ENCODE results near the gene CDR2L. TPM values are rescaled to one million over a fixed set of nuclear protein-coding genes. Genes with fewer than 3 reads are reported as not detected.
"Not testable (repeated sequence)": the region's sequence is repeated elsewhere in the genome, so short reads cannot be mapped to it uniquely, and the experiment has no call there.

The CDR2L gene
- total RNA-seq, 1 donor from 2014 or later, result 22.1 TPM

DNA sequence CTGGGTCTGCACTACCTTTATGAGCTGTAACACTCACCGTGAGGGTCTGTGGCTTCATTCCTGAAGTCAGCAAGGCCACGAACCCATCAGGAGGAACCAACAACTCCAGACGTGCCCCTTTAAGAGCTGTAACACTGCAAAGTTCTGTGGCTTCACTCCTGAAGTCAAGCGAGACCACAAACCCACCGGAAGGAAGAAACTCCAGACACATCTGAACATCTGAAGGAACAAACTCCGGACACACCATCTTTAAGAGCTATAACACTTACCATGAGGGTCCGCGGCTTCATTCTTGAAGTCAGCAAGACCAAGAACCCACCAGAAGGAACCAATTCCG is 37.9 kb downstream of the CDR2L start:
- ATAC-seq; intact Hi-C loops (cut with DNase I); DNase-seq (ENCODE audit: missing footprints): not testable (repeated sequence)

DNA sequence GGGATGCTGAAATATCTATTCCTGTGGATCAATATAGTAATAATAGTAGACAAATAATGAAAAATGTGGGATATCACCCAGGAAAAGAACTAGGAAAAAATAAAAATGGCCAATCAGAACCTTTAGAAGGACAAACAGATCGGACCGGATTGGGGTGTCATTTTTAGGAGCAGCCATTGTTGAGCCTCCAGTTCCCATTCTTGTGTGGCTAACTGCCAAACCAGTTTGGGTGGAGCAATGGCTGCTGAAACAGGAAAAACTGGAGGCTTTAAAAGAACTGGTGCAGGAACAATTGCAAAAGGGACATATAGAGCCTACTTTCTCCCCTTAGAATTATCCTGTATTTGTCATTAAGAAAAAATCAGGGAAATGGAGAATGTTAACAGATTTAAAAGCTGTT is 39.2 kb downstream of the CDR2L start:
- intact Hi-C loops (cut with DNase I); DNase-seq (ENCODE audit: missing footprints); ATAC-seq: not testable (repeated sequence)

DNA sequence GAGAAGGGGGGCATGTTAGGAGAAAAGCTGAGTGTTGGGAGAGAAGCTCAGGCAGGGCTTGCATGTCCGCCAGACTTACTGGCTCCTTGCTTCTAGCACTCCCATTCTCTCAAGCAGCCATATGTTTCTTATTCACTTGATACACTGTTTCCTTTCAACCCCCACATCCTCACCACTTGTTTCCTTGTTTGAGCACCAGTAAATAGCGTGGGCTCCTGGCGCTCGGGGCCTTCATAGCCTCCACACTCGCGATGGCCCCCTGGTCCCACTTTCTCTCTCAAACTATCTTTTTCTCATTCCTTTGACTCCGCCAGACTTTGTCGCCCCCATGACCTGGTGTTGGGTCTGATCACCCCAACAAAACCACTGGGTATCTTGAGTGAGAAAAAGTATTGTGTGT is 42.7 kb downstream of the CDR2L start:
- intact Hi-C loops (cut with DNase I), result no loop called here
- DNase-seq (ENCODE audit: missing footprints) (no peak), ATAC-seq (no peak)

DNA sequence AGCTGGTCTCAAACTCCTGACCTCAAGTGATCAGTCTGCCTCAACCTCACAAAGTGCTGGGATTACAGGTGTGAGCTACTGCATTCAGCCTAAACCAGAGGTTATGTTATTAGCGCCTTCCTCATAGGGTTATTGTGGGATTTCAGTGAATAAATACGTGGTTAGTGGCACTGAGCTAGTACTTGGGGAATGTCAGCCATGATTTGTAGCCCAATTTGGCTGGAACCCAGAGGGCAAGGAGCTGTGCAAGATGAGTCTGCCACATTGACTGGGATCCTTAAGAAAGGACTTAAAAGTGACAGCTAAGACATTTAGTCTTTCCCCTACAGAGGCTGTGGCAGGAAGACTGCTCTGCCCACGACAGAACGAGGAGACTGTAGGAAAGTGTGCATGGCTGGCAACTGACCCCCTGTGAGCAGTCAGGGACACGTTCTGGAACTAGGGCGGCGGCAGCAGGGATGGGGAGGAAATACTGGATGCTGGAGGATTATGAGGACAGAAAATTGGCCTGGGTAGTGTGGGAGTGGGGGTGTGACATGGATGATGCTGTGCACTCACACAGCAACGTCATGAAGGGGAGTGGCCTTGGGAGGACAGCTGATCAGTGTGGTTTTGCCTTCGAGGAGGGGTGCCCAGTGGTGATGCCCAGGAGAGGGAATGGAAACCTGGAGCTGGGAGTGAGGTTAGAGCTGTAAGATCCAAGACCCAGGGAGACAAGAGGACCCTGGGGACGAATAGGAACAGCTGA is 44.7 kb downstream of the CDR2L start:
- intact Hi-C loops (cut with DNase I), result loop anchor here (1.0 to 2.0 kb wide), 2 partner anchors 19 to 69 kb away; partner anchors contain the start of gene MRPL58
- DNase-seq (ENCODE audit: missing footprints), result peak; percentile 81
- peak; percentile 36 for ATAC-seq

DNA sequence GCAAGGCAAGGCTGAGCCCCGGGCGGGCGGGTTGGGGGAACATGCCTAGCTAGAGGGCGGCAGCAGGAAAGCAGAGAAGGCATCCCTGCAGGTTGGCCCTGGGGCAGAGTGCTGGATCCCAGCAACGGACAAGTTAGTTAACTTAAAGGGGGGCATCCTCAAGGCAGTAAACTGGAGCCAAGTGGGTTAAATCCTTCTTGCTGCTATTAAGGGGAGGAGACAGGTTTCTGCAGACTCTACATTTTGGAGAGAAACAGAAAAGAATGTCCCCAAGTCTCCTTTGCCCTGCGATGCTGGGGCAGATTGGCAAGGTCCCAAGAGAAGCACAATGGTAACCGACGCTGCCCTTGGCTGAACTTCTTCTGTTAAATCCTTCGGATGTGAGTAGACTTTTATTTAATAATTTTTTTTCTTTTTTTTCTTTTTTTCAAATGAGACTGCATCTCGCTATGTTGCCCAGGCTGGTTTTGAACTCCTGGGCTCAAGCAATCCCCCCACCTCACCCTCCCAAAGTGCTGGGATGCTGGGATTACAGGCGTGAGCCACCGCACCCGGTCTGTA is 45.4 kb downstream of the CDR2L start:
- intact Hi-C loops (cut with DNase I), result loop anchor here (1.0 to 2.0 kb wide), 2 partner anchors 20 to 69 kb away; partner anchors contain the start of gene MRPL58
- ATAC-seq, result no peak
- no peak for DNase-seq (ENCODE audit: missing footprints)

DNA sequence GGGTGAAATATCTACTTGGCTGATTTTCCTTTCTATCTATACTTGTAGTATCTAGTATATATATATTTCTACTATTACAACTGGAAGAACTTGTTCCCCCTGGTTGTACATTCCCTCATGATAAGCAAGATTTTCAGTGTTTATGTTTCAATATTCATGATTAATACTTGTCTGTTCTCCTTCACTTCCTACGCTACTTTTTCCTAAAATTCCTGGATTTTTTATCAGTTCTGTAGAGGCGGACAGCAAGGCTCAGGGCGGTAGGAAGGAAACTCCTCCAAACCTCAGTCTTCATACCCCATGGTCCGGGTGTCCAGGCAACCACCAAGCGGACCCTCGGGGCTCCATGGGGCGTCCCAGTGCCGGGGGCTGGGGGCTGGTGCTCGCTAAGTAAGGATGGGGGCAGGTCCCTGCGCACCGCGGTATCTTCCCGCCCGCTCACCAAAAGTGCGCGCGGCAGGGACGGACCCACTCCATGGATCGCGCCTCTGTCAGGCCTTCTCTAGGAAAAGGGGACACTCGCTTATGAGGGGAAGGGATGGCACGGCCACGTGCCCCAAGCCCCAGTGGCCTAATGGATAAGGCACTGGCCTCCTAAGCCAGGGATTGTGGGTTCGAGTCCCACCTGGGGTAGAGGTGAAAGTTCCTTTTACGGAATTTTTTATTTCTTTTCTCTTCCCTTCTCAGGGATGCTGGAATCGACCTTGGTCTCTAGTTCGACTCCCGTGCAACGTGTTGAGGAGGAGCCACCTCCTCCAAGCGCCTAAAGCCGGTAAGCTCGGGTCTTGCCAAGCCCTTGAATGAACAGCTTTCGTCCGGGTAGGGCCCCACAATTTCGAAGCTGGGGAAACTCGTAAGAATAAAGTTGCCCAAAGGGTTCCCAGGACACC is 46.2 kb downstream of the CDR2L start:
- DNase-seq (ENCODE audit: missing footprints) (peak; percentile 91), ATAC-seq (peak; percentile 66)
- intact Hi-C loops (cut with DNase I), result loop anchor here (2.0 kb wide), 1 partner anchor 21 kb away; the partner anchor contains the start of gene MRPL58

DNA sequence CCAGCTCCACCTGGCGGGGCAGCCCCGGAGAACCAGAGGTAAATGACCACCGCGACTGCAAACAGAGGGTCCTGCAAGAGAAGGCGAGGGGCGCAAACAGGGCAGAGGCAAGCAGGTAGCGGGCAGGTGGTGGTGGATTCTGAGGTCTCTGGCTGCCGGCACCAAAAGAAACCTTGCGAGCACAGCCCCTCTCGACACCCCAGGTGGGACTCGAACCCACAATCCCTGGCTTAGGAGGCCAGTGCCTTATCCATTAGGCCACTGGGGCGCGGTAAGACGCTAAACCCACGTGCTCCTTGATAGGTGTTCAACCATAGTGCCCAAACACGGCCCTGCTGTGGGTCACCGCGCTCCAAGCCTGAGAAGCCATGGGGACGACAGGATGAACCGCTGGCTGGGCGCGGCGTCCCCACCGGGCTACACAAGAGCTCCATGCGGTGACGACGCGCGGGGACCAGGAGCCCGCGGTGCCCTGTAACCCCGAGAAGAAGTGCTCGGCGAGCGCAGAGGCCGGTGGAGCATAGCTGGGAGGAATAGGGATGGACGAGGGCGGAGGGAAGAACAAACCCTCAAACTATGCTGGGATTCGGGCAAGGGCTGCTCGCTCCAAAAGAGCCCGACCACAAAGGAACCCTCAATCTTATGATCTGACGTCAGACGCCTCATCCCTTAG is 46.9 kb downstream of the CDR2L start:
- DNase-seq (ENCODE audit: missing footprints) (peak; percentile 91), ATAC-seq (peak; percentile 73)
- intact Hi-C loops (cut with DNase I), result no loop called here

DNA sequence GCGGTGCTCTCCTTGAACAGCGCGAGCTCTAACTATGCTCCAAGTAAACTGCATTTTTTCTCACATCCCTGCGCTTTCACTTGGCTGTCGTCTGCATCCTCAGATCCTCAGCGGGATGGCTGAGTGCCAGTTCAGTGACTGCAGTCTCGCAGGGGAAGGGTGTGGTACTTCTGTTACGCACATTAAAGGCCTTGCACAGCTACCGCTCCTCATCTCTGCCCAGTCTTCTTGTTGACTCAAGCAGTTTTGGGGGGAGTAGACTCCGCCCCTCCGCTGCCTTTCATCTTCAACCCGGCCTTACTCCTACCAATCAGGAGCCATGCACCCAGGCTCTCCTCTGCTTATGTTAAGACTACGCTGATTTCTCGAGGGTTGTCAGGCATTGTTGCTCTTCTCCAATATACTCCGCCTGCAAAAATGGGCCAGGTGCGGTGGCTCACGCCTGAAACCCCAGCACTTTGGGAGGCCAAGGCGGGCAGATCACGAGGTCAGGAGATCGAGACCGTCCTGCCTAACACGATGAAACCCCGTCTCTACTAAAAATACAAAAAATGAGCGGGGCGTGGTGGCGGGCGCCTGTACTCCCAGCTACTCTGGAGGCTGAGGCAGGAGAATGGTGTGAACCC is 49.3 kb downstream of the CDR2L start:
- peak; percentile 43 for ATAC-seq
- DNase-seq (ENCODE audit: missing footprints), result peak; percentile 94
- intact Hi-C loops (cut with DNase I), result no loop called here

DNA sequence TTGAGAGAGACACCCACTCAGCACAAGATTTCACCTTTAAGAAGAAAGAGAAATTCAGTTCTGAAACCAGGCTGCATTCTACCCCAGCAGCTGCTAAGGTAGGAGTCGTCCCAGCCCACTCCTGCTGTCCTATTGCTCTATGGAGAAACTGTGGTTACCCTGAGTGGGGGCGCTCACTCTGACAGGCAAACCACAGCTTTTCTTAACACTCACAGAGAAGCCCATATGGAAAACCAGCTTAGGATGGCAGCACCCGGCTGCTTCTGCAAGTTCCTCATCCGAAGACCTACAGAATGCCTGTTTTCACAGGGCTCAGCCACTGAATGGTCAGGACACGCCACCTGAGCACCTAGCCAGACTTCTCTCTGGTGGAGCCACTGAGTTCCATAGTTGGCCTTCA is 51.8 kb downstream of the CDR2L start:
- no peak for ATAC-seq
- intact Hi-C loops (cut with DNase I), result no loop called here
- DNase-seq (ENCODE audit: missing footprints), result no peak

DNA sequence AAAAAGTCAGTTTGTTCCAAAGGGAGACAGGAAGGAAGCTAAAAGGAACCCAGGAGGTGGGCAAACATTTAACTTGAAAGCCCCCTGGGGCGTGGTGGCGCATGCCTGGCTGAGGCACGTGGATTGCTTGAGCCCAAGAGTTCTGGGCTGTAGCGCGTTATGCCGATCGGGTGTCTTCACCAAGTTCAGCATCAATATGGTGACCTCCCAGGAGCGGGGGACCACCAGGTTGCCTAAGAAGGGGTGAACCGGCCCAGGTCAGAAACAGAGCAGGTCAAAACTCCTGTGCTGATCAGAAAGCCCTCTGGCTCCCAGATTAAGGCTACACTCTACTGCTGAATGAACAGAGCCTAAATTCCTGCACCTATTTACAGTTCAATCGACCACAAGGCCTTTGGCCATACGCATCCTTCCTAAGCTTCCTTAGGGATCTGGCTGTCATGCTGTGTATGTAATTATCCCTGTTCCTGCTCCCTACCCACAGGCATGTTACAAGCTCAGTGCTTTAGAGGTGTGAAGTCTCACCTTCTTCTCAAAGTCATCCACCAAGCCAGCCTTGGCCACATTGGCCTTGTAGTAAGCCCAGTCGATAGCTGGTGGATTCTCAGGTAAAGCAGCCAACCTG is 54.3 kb downstream of the CDR2L start:
- no peak for ATAC-seq
- no peak for DNase-seq (ENCODE audit: missing footprints)
- intact Hi-C loops (cut with DNase I), result loop anchor here (10.0 kb wide), 1 partner anchor 163 kb away; the partner anchor contains the start of gene NUP85

DNA sequence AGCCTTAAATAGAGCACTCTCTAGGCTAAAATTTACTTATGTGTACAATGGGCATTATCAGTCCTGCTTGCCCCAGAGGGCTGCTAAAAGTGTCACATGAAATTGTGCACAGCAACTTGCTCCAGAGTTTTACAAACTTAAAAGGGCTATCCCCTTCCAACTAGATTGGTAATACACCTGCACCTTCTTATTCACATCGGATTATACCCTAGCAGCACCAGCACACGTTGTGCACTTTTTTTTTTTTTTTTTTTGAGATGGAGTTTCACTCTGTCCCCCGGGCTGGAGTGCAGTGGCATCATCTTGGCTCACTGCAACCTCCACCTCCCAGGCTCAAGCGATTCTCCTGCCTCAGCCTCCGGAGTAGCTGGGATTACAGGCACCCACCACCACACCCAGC is 56.4 kb downstream of the CDR2L start:
- ATAC-seq; DNase-seq (ENCODE audit: missing footprints): not testable (repeated sequence)
- intact Hi-C loops (cut with DNase I), result loop anchor here (10.0 kb wide), 1 partner anchor 161 kb away; the partner anchor contains the start of gene NUP85

DNA sequence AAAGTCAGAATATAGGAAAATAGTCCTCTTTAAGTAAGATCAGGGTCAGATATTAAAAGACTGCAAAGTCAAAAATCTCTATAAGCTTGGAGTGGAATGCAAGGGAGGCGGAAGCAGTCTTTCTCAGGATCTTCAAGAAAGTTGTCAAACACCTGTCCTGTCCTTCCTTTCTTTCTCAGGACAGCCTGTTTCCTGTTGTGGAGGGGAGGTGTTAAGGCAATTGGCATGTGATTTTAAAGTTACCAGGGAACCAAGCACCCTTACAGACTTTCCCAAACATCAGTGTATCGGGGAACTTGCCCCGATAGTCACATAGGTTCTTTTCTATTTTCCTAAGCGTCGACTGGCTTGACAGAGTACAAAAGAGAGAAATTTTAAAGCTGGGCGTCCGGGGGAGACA is 57.3 kb downstream of the CDR2L start:
- no peak for DNase-seq (ENCODE audit: missing footprints)
- intact Hi-C loops (cut with DNase I), result loop anchor here (5.0 to 10.0 kb wide), 2 partner anchors 57 to 160 kb away; partner anchors contain the start of genes CDR2L and NUP85
- ATAC-seq, result no peak

DNA sequence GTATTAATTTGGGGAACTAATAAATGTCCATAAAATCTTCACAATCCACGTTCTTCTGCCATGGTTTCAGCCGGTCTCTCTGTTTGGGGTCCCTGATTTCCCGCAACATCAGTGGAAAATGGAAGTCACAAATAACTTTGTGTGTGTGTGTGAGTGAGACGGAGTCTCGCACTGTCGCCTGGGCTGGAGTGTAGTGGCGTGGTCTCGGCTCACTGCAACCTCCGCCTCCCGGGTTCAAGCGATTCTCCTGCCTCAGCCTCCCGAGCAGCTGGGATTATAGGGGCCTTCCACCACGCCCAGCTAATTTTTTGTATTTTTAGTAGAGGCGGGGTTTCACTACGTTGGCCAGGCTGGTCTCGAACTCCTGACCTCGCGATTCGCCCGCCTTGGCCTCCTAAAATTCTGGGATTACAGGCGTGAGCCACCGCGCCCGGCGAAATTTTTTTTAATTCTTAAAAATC is 58.5 kb downstream of the CDR2L start:
- DNase-seq (ENCODE audit: missing footprints); ATAC-seq: not testable (repeated sequence)
- intact Hi-C loops (cut with DNase I), result loop anchor here (5.0 to 10.0 kb wide), 2 partner anchors 59 to 159 kb away; partner anchors contain the start of genes CDR2L and NUP85

DNA sequence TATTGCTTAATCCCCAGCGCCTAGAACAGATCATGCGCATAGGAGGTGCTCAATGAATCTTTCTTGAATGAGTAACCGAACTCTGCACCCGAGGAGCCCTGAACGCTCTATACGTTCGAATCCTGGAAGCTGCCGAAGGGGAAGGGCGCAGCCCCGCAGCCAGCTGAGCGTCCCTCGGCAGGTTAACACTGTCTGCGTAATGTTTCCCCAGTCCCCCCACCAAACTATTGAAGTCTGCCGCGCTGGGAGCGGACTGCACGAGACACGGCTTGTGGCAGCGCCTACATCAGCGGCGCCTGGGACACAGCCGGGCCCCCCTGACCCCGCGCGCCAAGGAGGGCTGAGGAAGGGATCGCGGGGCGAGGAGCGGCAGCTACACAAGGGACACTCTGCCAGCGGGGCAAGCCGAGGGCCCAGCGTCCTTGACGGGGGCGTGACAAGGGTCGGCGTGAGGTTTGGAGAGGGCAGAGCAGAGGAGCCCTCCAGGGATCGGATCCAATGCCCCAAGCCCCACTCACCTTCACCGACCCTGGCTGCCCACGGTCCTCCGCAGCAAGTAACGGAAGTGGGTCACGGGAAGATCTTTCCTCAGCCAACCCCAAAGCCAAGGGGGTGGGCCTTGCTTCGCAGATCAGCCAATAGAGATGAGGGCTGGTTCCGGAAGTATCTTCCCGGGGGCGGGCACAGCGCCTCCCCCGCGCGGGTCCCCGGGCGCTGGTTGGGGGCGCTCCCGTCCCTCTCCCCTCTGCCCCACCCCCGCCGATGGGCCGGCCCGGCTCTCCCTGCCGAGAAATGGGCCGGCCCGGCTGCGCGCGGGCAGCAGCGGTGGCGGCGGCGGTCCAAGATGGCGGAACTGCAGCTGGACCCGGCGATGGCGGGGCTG is 59.2 kb downstream of the CDR2L start, which contains the start of the genes ATP5PD and KCTD2:
ATP5PD (minus strand) TSS at position 563 of the 883 bp plus-strand sequence. CDS start 4,319 bp downstream, outside the sequence.
KCTD2 (plus strand) TSS at position 819 of the 883 bp plus-strand sequence; CDS start at position 845, 26 bp downstream.
- DNase-seq (ENCODE audit: missing footprints) (peak; percentile 98), ATAC-seq (peak; percentile 99)
- intact Hi-C loops (cut with DNase I), result loop anchor here (5.0 to 10.0 kb wide), 2 partner anchors 59 to 158 kb away; partner anchors contain the start of genes CDR2L and NUP85

DNA sequence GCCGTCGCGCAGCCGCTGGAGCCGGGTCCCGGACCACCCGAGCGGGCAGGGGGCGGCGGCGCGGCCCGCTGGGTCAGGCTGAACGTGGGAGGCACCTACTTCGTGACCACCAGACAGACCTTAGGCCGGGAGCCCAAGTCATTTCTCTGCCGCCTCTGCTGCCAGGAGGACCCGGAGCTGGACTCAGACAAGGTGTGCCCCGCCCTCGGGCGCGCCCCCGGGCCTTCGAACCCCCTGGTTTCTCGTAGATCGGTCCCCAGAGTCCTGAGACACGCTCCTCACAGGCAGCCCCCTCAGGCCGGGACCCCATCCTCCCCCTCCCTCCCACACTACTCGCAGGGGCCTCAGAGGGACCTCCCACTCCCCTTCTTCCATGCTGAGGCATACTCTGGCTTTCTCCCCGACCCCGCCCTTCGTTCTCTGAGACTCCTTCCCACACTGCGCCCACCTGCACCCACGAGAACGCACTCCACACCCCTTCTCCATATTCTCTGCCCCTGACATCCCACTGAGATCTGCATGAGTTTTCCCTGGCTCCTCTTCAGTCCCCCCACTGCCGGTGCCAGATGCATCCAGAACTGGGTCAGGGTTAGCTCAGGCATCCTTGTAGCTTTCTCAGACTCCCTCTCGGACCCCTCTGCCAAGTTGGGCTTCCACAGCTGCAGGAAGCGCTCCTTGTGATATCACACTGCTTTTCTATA is 60.1 kb downstream of the CDR2L start:
- ATAC-seq (no peak), DNase-seq (ENCODE audit: missing footprints) (no peak)
- intact Hi-C loops (cut with DNase I), result loop anchor here (5.0 to 10.0 kb wide), 2 partner anchors 60 to 157 kb away; partner anchors contain the start of genes CDR2L and NUP85

All from Right ventricle myocardium inferior (tissue), 1 donor.